Smooth muscle cell (in vitro differentiated cells): Measurements from ENCODE around the gene UNC5C. TPM values are rescaled to one million over a fixed set of nuclear protein-coding genes. Genes with fewer than 3 reads are reported as not detected.

Source experiments
- DNase-seq: peaks from one replicate; lab custom pipeline; 2025; ENCODE audit not compliant: unreplicated experiment; lab: John Stamatoyannopoulos, UW
- H2AFZ ChIP-seq: fragments of 200-600 bp; sonication (generic); 2 replicates; pipeline ENCODE4 v1.6.0; 2016; ENCODE audit warnings: antibody characterized with exemption, low read depth, mild to moderate bottlenecking
- H3F3A ChIP-seq: fragments of 200-600 bp; sonication (generic); 2 replicates; pipeline ENCODE4 v1.6.0; 2017; ENCODE audit warnings: antibody characterized with exemption, low read depth
- H3K27ac ChIP-seq: fragments of 200-600 bp; sonication (generic); 2 replicates; pipeline ENCODE4 v1.5.1; 2016; ENCODE audit warnings: low read depth, mild to moderate bottlenecking
- H3K27me3 ChIP-seq: fragments of 200-600 bp; sonication (generic); 2 replicates; pipeline ENCODE4 v1.6.1; 2016; ENCODE audit warnings: low read depth, mild to moderate bottlenecking
- H3K36me3 ChIP-seq: fragments of 200-600 bp; sonication (generic); 2 replicates; pipeline ENCODE4 v1.5.1; 2016; ENCODE audit warnings: low read depth
- H3K4me1 ChIP-seq: fragments of 200-600 bp; sonication (generic); 2 replicates; pipeline ENCODE4 v1.5.1; 2016; ENCODE audit warnings: low read depth
- H3K4me2 ChIP-seq: fragments of 200-600 bp; sonication (generic); 2 replicates; pipeline ENCODE4 v1.6.0; 2016; ENCODE audit warnings: mild to moderate bottlenecking
- H3K4me3 ChIP-seq: fragments of 200-600 bp; sonication (generic); 2 replicates; pipeline ENCODE4 v1.5.1; 2016; ENCODE audit warnings: mild to moderate bottlenecking
- H3K79me2 ChIP-seq: fragments of 200-600 bp; sonication (generic); 2 replicates; pipeline ENCODE4 v1.6.0; 2016; ENCODE audit warnings: low read depth, mild to moderate bottlenecking
- H3K9ac ChIP-seq: fragments of 200-600 bp; sonication (generic); 2 replicates; pipeline ENCODE4 v1.6.0; 2016; ENCODE audit warnings: low read depth
- H3K9me3 ChIP-seq: fragments of 200-600 bp; sonication (generic); replicated peaks from 2 replicates; pipeline ENCODE4 v1.5.1; 2016; ENCODE audit warnings: low read depth
- H4K20me1 ChIP-seq: fragments of 200-600 bp; sonication (generic); 2 replicates; pipeline ENCODE4 v1.6.0; 2016; ENCODE audit warnings: low read depth
- WGBS: methylation state at CpG from one replicate; pipeline ENCODE4 v1.1.7; 2016; ENCODE audit warnings: low lambda C conversion rate; 5-methylcytosine and 5-hydroxymethylcytosine counted together
- polyA plus RNA-seq: library from polyadenylated mRNA; unstranded; fragments of >200 nt; fragmentation: Nextera tagmentation; extraction: Ambion mirVana; gene quantifications from 2 replicates; pipeline ENCODE4 v1.2.1, GENCODE V29; 2016
- total RNA-seq: library from RNA; depleted of rRNA; stranded (reverse); fragments of >200 nt; gene quantifications from 2 replicates; pipeline ENCODE4 v1.2.3, GENCODE V29; 2014
- TF ChIP-seq, protein P1 (sequence below): fragments of 200-600 bp; sonication (generic); IDR thresholded peaks from 2 replicates; pipeline ENCODE4 v1.5.1; 2017; ENCODE audit warnings: borderline replicate concordance, mild to moderate bottlenecking, antibody characterized with exemption; ENCODE audit not compliant: insufficient read depth, poor library complexity, severe bottlenecking

UNC5C gene
- total and polyA plus RNA-seq, 2 experiments from 2014 or later, result 2.0 to 15.6 TPM

DNA sequence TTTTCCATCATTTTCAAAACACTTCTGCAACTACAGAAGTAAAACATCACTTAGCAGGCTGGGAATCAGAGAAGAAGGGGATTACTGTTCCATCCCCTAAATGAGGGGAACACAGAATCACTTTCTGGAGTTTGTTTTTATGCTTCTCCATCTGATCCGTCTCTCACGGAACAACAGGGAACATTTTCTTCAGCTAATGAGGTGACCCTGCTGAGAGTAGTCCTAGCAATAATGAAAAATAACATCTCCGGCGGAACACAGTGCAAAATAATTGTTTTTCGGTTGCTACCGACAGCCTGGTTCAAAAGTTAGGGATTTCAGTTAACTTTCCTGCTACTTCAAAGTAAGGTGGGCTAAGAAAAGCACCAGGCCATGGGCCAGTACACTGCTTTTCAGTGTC is 322.9 kb downstream of the UNC5C start:
- no peak overlapping the region for H3K4me2 ChIP-seq
- H3K9ac ChIP-seq, result no peak overlapping the region
- H3K79me2 ChIP-seq, result no peaks in the 10 kb centered on the region
- TF ChIP-seq, protein P1, sequence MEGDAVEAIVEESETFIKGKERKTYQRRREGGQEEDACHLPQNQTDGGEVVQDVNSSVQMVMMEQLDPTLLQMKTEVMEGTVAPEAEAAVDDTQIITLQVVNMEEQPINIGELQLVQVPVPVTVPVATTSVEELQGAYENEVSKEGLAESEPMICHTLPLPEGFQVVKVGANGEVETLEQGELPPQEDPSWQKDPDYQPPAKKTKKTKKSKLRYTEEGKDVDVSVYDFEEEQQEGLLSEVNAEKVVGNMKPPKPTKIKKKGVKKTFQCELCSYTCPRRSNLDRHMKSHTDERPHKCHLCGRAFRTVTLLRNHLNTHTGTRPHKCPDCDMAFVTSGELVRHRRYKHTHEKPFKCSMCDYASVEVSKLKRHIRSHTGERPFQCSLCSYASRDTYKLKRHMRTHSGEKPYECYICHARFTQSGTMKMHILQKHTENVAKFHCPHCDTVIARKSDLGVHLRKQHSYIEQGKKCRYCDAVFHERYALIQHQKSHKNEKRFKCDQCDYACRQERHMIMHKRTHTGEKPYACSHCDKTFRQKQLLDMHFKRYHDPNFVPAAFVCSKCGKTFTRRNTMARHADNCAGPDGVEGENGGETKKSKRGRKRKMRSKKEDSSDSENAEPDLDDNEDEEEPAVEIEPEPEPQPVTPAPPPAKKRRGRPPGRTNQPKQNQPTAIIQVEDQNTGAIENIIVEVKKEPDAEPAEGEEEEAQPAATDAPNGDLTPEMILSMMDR, result no peak
- H2AFZ ChIP-seq, result no peak overlapping the region
- H3F3A ChIP-seq, result no peaks in the 10 kb centered on the region
- no peak overlapping the region for H3K4me3 ChIP-seq
- H3K9me3 ChIP-seq, result no peaks in the 10 kb centered on the region
- no peaks in the 10 kb centered on the region for H3K36me3 ChIP-seq
- DNase-seq, result no peak
- WGBS, result 78% methylated on average over 6 of the region's 6 CpGs
- H3K4me1 ChIP-seq, result no peaks in the 10 kb centered on the region
- no peak overlapping the region for H3K27ac ChIP-seq
- H3K27me3 ChIP-seq, result no peaks in the 10 kb centered on the region
- no peaks in the 10 kb centered on the region for H4K20me1 ChIP-seq

DNA sequence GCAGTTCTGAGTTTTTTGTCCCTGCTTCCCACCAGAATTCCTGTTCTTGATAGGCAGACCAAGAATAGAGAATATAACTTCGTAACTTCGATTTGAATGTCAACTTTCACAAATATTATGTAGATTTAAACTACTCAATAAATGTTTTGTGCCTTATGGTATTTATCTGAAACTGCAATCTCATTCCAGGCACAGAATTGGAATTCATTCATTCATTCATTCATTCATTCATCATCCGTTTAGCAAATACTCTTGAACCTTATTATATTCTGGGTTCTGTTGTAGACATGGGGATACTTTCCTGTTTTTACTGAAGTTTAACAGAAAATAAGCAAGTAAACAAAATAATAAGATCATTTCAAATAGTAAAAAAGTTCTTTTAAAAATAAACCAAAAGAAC is 324.4 kb downstream of the UNC5C start:
- 96% methylated on average over 3 of the region's 3 CpGs for WGBS
- Histone ChIP-seq H3F3A (no peaks in the 10 kb centered on the region), H3K27me3 (no peaks in the 10 kb centered on the region), H2AFZ (no peak overlapping the region), H3K27ac (no peak overlapping the region), H3K9ac (no peak overlapping the region), H4K20me1 (no peaks in the 10 kb centered on the region), H3K9me3 (no peaks in the 10 kb centered on the region), H3K79me2 (no peaks in the 10 kb centered on the region), H3K4me1 (no peaks in the 10 kb centered on the region), H3K4me2 (no peak overlapping the region), H3K36me3 (no peaks in the 10 kb centered on the region), H3K4me3 (no peak overlapping the region)
- DNase-seq, result no peak
- TF ChIP-seq, protein P1, result no peak

GRCh38 chr4:95220205-95221175 is 328.3 kb downstream of the UNC5C start:
- Histone ChIP-seq H4K20me1 (no peaks in the 10 kb centered on the region), H3F3A (no peaks in the 10 kb centered on the region), H3K9ac (no peak overlapping the region), H3K27ac (no peak overlapping the region), H3K27me3 (no peaks in the 10 kb centered on the region), H3K4me2 (no peak overlapping the region), H3K9me3 (no peaks in the 10 kb centered on the region), H3K4me3 (no peak overlapping the region), H2AFZ (no peak overlapping the region), H3K79me2 (no peaks in the 10 kb centered on the region), H3K36me3 (no peaks in the 10 kb centered on the region), H3K4me1 (no peaks in the 10 kb centered on the region)
- 89% methylated on average over 1 of the region's 1 CpG for WGBS
- no peak for DNase-seq
- TF ChIP-seq, protein P1, result no peak

GRCh38 chr4:95219109-95219508 is 329.7 kb downstream of the UNC5C start:
- Histone ChIP-seq H3K36me3 (no peaks in the 10 kb centered on the region), H2AFZ (no peak overlapping the region), H3K9me3 (no peaks in the 10 kb centered on the region), H3K27ac (no peak overlapping the region), H3K4me3 (no peak overlapping the region), H3F3A (no peaks in the 10 kb centered on the region), H3K4me1 (no peaks in the 10 kb centered on the region), H3K27me3 (no peaks in the 10 kb centered on the region), H3K4me2 (no peak overlapping the region), H3K79me2 (no peaks in the 10 kb centered on the region), H3K9ac (no peak overlapping the region), H4K20me1 (no peaks in the 10 kb centered on the region)
- TF ChIP-seq, protein P1, result no peak
- DNase-seq, result no peak
- WGBS, result 77% methylated on average over 5 of the region's 5 CpGs
